HEK293 (cell line): ENCODE results near the gene ZER1.

ENCODE experiments used
- CTCF ChIA-PET: fragments of 350-600 bp; formaldehyde crosslinking; extraction: SDS; loops from one replicate; lab custom pipeline; 2021; ENCODE audit warnings: antibody characterized with exemption; lab: Yijun Ruan, JAX
- POLR2A ChIA-PET: fragments of 300-600 bp; formaldehyde crosslinking; extraction: SDS; loops from one replicate; lab custom pipeline; 2020; ENCODE audit warnings: antibody characterized with exemption, inconsistent platforms; lab: Yijun Ruan, JAX
- H3K27ac ChIP-seq: fragments of 200-500 bp; sonication (Bioruptor generic); 2 replicates; pipeline ENCODE4 v1.5.1; 2014; ENCODE audit warnings: low read depth, low read length, control low read depth, inconsistent platforms; ENCODE audit errors: extremely low read depth
- H3K36me3 ChIP-seq, 2 experiments: fragments of 200-500 bp in 1 of 2; sonication (Bioruptor generic) in 1 of 2; 1 replicate in 1 of 2; 2 replicates in 1 of 2; pipeline ENCODE4 v1.5.1; 2014 to 2017; ENCODE audit warnings: inconsistent platforms in 2 of 2, low read length in 2 of 2; ENCODE audit not compliant: control insufficient read depth in 2 of 2, insufficient read depth in 1 of 2
- H3K4me1 ChIP-seq: fragments of 200-500 bp; sonication (Bioruptor generic); 2 replicates; pipeline ENCODE4 v1.5.1; 2014; ENCODE audit warnings: mild to moderate bottlenecking, low read length, inconsistent platforms; ENCODE audit not compliant: control insufficient read depth, insufficient read depth
- H3K4me3 ChIP-seq: 2 replicates; pipeline ENCODE4 v1.5.1; 2011; ENCODE audit warnings: low read depth, mild to moderate bottlenecking, control low read depth, low read length, moderate library complexity
- H3K9me3 ChIP-seq: fragments of 200-500 bp; sonication (Bioruptor generic); 2 replicates; pipeline ENCODE4 v1.5.1; 2014; ENCODE audit warnings: low read depth, low read length, inconsistent platforms; ENCODE audit not compliant: control insufficient read depth, insufficient read depth
- INSM2 ChIP-seq: fragments of 450-650 bp; formaldehyde crosslinking; IDR thresholded peaks from 2 replicates; pipeline ENCODE4 v1.5.1; 2016; ENCODE audit warnings: missing biosample characterization, missing genetic modification characterization
- KLF1 ChIP-seq: fragments of 450-650 bp; formaldehyde crosslinking; IDR thresholded peaks from 2 replicates; pipeline ENCODE4 v1.5.1; 2016; ENCODE audit warnings: missing biosample characterization, missing genetic modification characterization
- KLF10 ChIP-seq: fragments of 450-650 bp; IDR thresholded peaks from 2 replicates; pipeline ENCODE4 v1.5.1; 2018; ENCODE audit warnings: missing biosample characterization, mild to moderate bottlenecking, missing genetic modification characterization
- OVOL3 ChIP-seq: fragments of 450-650 bp; formaldehyde crosslinking; IDR thresholded peaks from 2 replicates; pipeline ENCODE4 v1.5.1; 2016; ENCODE audit warnings: missing biosample characterization, missing genetic modification characterization
- YY1 ChIP-seq: fragments of 450-650 bp; formaldehyde crosslinking; IDR thresholded peaks from 2 replicates; pipeline ENCODE4 v1.5.1; 2018; ENCODE audit warnings: missing biosample characterization, missing genetic modification characterization
- ZIC2 ChIP-seq: fragments of 450-650 bp; formaldehyde crosslinking; IDR thresholded peaks from 2 replicates; pipeline ENCODE4 v1.5.1; 2016; ENCODE audit warnings: missing biosample characterization, missing genetic modification characterization
- ZNF155 ChIP-seq: fragments of 450-650 bp; formaldehyde crosslinking; IDR thresholded peaks from 2 replicates; pipeline ENCODE4 v1.5.1; 2016; ENCODE audit warnings: missing biosample characterization, missing genetic modification characterization
- ZNF248 ChIP-seq: fragments of 450-650 bp; formaldehyde crosslinking; IDR thresholded peaks from 2 replicates; pipeline ENCODE4 v1.5.1; 2017; ENCODE audit warnings: missing biosample characterization, missing genetic modification characterization
- ZNF266 ChIP-seq: fragments of 450-650 bp; formaldehyde crosslinking; IDR thresholded peaks from 2 replicates; pipeline ENCODE4 v1.5.1; 2016; ENCODE audit warnings: missing biosample characterization, missing genetic modification characterization, low read depth
- ZNF280C ChIP-seq: fragments of 450-650 bp; formaldehyde crosslinking; IDR thresholded peaks from 2 replicates; pipeline ENCODE4 v1.5.1; 2016; ENCODE audit warnings: missing biosample characterization, missing genetic modification characterization
- ZNF280D ChIP-seq: fragments of 450-650 bp; formaldehyde crosslinking; IDR thresholded peaks from 2 replicates; pipeline ENCODE4 v1.5.1; 2016; ENCODE audit warnings: missing biosample characterization, missing genetic modification characterization
- ZNF335 ChIP-seq: fragments of 450-650 bp; formaldehyde crosslinking; conservative IDR thresholded peaks from 2 replicates; pipeline ENCODE4 v1.5.1; 2016; ENCODE audit warnings: missing biosample characterization, missing genetic modification characterization
- ZNF354C ChIP-seq: fragments of 450-650 bp; formaldehyde crosslinking; IDR thresholded peaks from 2 replicates; pipeline ENCODE4 v1.5.1; 2016; ENCODE audit warnings: missing biosample characterization, missing genetic modification characterization, low read depth, borderline replicate concordance
- ZNF366 ChIP-seq: fragments of 450-650 bp; formaldehyde crosslinking; conservative IDR thresholded peaks from 2 replicates; pipeline ENCODE4 v1.5.1; 2016; ENCODE audit warnings: missing biosample characterization, missing genetic modification characterization
- ZNF473 ChIP-seq: fragments of 450-650 bp; formaldehyde crosslinking; IDR thresholded peaks from 2 replicates; pipeline ENCODE4 v1.5.1; 2017; ENCODE audit warnings: missing biosample characterization, missing genetic modification characterization
- ZNF501 ChIP-seq: fragments of 450-650 bp; formaldehyde crosslinking; IDR thresholded peaks from 2 replicates; pipeline ENCODE4 v1.5.1; 2016; ENCODE audit warnings: missing biosample characterization, missing genetic modification characterization
- ZNF624 ChIP-seq: fragments of 450-650 bp; formaldehyde crosslinking; IDR thresholded peaks from 2 replicates; pipeline ENCODE4 v1.5.1; 2017; ENCODE audit warnings: missing biosample characterization, missing genetic modification characterization
- ZNF843 ChIP-seq: fragments of 450-650 bp; formaldehyde crosslinking; IDR thresholded peaks from 2 replicates; pipeline ENCODE4 v1.5.1; 2016; ENCODE audit warnings: missing biosample characterization, missing genetic modification characterization

ZER1 gene

GRCh38 chr9:128792134-128792533 is 20.4 kb upstream of the ZER1 start:
- TF ChIP-seq ZNF354C (tag by site-specific recombination) (no peak), KLF10 (tag by site-specific recombination) (no peak), INSM2 (tag by site-specific recombination) (no peak), ZIC2 (tag by site-specific recombination) (no peak), KLF1 (tag by site-specific recombination) (no peak), ZNF248 (tag by site-specific recombination) (no peak), ZNF280C (no peak), ZNF280D (tag by site-specific recombination) (no peak)
- Histone ChIP-seq H3K36me3 (peaks cover 4 to 66% of the 10 kb centered on the region in 2 experiments), H3K9me3 (no peaks in the 10 kb centered on the region), H3K4me1 (no peaks in the 10 kb centered on the region), H3K27ac (no peak overlapping the region), H3K4me3 (no peak overlapping the region)
- POLR2A ChIA-PET: interaction anchor here (1.1 to 2.3 kb wide), 2 partner anchors 22 to 26 kb away, joined by 4 to 9 read pairs; partner anchors contain the start of gene ENDOG
- CTCF ChIA-PET: interaction anchor here (0.6 to 2.1 kb wide), 2 partner anchors 26 to 30 kb away, joined by 4 to 9 read pairs; partner anchors contain the start of gene ENDOG

GRCh38 chr9:128790536-128790935 is 18.8 kb upstream of the ZER1 start:
- no peaks in the 10 kb centered on the region for H3K9me3 ChIP-seq
- H3K36me3 ChIP-seq: peaks cover 4 to 60% of the 10 kb centered on the region in 2 experiments
- no peaks in the 10 kb centered on the region for H3K4me1 ChIP-seq
- ChIA-PET POLR2A (interaction anchor here (0.6 kb wide), 1 partner anchor 146 kb away, joined by 3 read pairs; no protein-coding TSS in a partner anchor), CTCF (interaction anchor here (1.0 kb wide), 1 partner anchor 22 kb away, joined by 4 read pairs; no protein-coding TSS in a partner anchor)
- no peak overlapping the region for H3K27ac ChIP-seq
- no peak for TF ChIP-seq ZNF473 (tag by site-specific recombination)
- no peak for TF ChIP-seq ZNF266
- TF ChIP-seq ZNF843 (tag by site-specific recombination): no peak
- no peak for TF ChIP-seq ZNF155
- no peak for TF ChIP-seq ZNF501 (tag by site-specific recombination)
- TF ChIP-seq ZNF624 (tag by site-specific recombination): no peak
- no peak for TF ChIP-seq ZNF366 (tag by site-specific recombination)
- TF ChIP-seq YY1 (tag by site-specific recombination): no peak
- TF ChIP-seq KLF10 (tag by site-specific recombination): no peak
- no peak for TF ChIP-seq OVOL3 (tag by site-specific recombination)
- TF ChIP-seq ZNF335 (tag by site-specific recombination): no peak
- no peak for TF ChIP-seq ZNF280D (tag by site-specific recombination)
- no peak overlapping the region for H3K4me3 ChIP-seq
